H1 (cell line): Measurements from ENCODE around the gene TLR2.

ENCODE experiments used
- CREB1 ChIP-seq: IDR thresholded peaks from 2 replicates; pipeline ENCODE4 v1.6.1; 2012; ENCODE audit warnings: inconsistent platforms
- HDAC6 ChIP-seq: IDR thresholded peaks from one replicate; pipeline ENCODE4 v1.7.1; 2012; ENCODE audit warnings: low read depth, mild to moderate bottlenecking, inconsistent platforms, low read length, moderate library complexity
- MAFK ChIP-seq: IDR thresholded peaks from 2 replicates; pipeline ENCODE4 v1.6.1; 2012; ENCODE audit warnings: low read depth, mild to moderate bottlenecking, improper control_type of control experiment, low read length
- RBBP5 ChIP-seq: IDR thresholded peaks from 2 replicates; pipeline ENCODE4 v1.7.1; 2012; ENCODE audit warnings: low read depth, mild to moderate bottlenecking, inconsistent platforms, low read length, moderate library complexity, borderline replicate concordance
- SP2 ChIP-seq: IDR thresholded peaks from 2 replicates; pipeline ENCODE4 v1.6.1; 2012; ENCODE audit warnings: mild to moderate bottlenecking, low read length, inconsistent platforms
- ZNF274 ChIP-seq: IDR thresholded peaks from 2 replicates; pipeline ENCODE4 v1.7.0; 2012; ENCODE audit warnings: low read length, borderline replicate concordance; ENCODE audit errors: extremely low read depth
- TF ChIP-seq, protein P1 (sequence below), 3 experiments: IDR thresholded peaks; 1 replicate in 2 of 3; 2 replicates in 1 of 3; pipeline versions ENCODE4 v1.5.1 to v1.6.1; 2011; ENCODE audit warnings: low read length in 3 of 3, mild to moderate bottlenecking in 3 of 3, inconsistent platforms in 2 of 3, low read depth in 1 of 3, moderate library complexity in 1 of 3; ENCODE audit not compliant: insufficient read depth in 1 of 3; ENCODE audit errors: control extremely low read depth in 1 of 3
- TF ChIP-seq, protein P2 (sequence below): IDR thresholded peaks from 2 replicates; pipeline ENCODE4 v1.6.1; 2012; ENCODE audit warnings: inconsistent platforms

DNA sequence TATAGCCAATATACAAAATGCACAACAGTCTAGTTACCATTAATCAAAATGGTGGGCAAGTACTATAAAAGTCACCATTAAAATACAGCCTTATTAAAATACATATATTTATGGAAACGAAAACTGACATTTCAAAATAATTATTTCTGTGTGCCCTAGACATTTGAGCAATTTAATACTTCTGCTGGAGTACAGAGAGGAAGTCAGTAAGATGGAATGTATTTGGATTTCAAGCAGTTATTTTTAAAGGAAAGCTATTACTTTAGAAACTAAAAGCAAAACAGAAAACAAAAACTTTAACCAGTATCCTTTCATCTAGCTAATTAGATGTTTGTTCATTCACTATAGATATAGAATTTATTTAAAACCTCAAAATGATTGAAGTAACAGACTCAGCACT, 37.8 kb upstream of the TLR2 start:
- TF ChIP-seq RBBP5 (no peak), MAFK (no peak), ZNF274 (no peak), CREB1 (no peak), HDAC6 (no peak), SP2 (no peak)
- TF ChIP-seq, protein P1, sequence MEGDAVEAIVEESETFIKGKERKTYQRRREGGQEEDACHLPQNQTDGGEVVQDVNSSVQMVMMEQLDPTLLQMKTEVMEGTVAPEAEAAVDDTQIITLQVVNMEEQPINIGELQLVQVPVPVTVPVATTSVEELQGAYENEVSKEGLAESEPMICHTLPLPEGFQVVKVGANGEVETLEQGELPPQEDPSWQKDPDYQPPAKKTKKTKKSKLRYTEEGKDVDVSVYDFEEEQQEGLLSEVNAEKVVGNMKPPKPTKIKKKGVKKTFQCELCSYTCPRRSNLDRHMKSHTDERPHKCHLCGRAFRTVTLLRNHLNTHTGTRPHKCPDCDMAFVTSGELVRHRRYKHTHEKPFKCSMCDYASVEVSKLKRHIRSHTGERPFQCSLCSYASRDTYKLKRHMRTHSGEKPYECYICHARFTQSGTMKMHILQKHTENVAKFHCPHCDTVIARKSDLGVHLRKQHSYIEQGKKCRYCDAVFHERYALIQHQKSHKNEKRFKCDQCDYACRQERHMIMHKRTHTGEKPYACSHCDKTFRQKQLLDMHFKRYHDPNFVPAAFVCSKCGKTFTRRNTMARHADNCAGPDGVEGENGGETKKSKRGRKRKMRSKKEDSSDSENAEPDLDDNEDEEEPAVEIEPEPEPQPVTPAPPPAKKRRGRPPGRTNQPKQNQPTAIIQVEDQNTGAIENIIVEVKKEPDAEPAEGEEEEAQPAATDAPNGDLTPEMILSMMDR (IDR thresholded peaks at IDR 0.05; ENCODE audit: control extremely low read depth in 1 of 3, insufficient read depth in 1 of 3, low read depth in 1 of 3, low read length in 3 of 3) = no peak
- TF ChIP-seq, protein P2, sequence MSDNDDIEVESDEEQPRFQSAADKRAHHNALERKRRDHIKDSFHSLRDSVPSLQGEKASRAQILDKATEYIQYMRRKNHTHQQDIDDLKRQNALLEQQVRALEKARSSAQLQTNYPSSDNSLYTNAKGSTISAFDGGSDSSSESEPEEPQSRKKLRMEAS = no peak
